GM10847 (cell line): ENCODE results near the gene ITPRIPL2.

Experiments used
- POLR2A ChIP-seq: IDR thresholded peaks from 2 replicates; pipeline ENCODE4 v1.6.1; 2011; ENCODE audit not compliant: insufficient read length; ENCODE audit errors: extremely low read depth

The ITPRIPL2 gene

DNA sequence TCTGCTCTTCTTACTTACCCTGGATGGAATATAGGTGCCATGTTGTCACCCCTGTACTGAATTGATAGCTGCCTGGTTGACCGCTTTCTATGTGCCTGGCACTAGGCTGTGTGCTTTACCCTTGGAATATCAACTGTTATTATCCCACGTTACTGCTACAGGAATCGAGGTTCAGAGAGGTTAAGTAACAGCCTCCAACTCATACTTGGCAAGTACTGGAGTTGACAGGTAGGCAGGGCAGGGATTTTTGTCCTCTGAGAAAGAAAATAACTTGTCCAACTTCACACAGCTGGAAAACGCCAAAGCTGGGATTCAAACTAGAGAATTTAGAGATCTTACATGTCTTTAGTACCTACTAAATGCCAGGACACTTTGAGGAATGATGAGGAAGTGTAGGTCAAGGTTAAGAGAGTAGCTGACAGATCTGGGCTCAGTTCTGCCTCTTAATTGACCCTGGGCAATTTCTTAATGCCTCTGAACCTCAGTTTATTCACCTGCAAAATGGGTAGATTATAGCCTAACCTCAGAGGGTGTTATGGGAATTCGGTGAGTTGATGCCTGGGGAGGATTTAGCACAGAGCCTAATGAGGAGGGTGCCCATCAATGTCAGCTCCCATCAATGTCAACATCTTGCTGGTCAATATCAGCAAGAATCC lies 25.8 kb downstream of the ITPRIPL2 start:
- no peak for TF ChIP-seq POLR2A

DNA sequence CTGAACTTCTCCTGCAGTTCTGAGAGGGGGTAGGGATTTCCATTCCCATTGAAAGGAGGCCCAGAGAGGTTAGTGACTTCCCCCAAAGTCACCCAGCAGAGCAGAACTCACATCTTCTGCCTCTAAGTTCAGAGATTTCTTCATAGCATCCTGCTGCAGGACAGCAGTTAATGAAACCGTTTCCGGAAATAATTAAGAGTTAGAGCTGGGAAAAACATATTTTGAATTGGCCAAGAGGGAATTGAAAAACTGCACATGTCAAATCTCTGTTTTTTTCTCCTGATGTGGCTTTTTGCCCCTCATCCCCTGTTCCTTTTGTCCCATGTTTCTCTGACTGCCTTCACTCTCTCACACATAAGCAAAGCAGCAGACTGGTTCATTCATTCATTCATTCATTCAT lies 26.6 kb downstream of the ITPRIPL2 start:
- TF ChIP-seq POLR2A, result no peak

DNA sequence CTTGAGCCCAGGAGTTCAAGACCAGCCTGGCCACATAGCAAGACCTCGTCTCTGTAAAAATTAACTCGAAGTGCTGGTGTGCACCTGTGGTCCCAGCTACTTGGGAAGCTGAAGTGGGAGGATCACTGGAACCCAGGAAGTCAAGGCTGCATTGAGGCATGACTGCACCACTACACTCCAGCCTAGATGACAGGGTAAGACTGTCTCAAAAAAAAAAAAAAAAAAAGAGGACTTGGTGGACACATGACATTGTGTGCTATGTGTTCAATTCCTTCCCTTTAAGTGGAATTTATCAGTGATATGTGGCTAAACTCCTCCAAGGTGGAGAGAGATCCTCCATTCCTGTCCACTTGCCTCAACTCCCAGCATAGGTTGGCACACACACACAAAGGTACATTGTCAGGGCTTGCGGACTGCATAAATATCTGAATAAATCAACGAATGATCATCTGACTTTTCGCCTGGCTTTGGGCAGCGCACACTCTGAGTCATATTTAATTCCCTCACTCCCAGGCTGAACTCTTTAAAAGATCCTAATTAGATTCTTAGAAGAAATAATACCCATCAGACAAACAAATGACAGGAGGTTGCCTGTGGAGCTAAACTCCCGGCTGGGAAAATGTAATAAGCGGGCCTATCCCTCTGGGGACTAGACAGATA lies 29.3 kb downstream of the ITPRIPL2 start:
- no peak for TF ChIP-seq POLR2A

DNA sequence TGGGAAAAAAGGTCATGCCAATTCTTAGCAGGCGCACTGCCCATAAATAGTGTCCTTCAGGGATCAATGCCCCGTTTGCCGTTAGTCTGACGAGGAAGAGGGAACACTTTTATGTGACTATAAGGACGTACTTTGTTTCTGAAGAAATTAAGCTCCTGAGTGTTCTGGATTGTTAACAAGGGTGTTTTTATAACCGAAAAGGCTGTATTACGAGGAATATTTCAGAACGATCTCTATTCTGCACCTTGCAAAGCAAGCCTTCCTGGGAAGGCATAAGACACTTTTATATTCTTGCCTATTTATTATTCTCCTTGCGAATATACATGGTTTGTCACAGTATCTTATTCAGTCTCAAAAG lies 29.8 kb downstream of the ITPRIPL2 start:
- no peak for TF ChIP-seq POLR2A

DNA sequence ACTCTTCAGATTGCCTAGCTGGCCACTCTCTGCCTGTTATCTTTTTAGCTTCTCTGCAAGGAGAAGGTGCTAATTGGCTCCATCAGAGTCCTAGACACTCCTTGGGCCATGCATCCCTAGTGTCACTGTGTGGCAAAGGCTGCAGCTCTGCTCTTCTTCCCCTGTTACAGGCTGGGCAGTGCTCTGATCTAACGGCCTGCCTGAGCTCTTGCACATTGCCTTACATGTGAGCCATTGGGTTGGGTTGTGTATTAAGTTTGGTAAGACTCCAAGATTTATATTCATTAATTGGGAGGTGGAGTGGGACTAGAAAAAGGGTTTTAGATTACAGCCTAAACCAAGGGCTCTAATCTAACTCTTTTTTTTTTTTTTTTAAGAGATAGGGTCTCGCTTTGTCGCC lies 31.2 kb downstream of the ITPRIPL2 start:
- TF ChIP-seq POLR2A, result no peak

DNA sequence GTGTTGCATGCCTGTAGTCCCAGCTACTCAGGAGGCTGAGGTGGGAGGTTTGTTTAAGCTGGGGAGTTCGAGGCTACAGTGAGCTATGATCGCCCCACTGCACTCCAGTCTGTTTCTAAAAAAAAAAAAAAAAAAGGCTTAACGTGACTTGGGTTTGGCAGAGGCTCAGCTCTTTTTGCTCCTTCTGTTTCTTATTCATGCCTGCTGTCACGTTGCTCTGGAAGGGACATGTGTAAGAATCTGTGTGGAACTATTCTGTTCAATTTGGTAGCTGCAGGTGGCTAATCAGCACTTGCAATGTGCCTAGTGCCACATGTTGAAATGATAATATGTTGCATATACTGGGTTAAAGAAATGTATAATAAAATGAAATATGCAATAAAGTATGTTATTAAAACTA lies 33.4 kb downstream of the ITPRIPL2 start:
- no peak for TF ChIP-seq POLR2A

DNA sequence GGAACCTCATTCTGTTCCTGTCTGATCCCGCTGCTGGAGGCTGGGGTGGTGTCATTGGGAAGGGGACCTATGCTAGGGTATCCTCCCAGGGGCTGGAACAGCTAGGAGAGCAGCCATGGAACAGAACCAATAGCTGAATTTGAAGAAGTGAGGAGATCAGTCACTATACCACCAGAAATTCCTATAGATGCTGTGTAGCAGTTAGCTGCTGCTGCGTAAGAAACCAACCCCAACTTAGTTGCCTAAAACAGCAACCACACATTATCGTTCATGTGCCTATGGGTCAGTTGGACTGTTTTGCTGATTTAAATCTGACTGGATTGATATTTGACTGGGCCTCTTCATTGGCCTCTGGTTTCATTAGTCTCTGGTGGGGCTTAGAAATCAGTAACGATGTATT lies 33.9 kb downstream of the ITPRIPL2 start:
- TF ChIP-seq POLR2A, result no peak

DNA sequence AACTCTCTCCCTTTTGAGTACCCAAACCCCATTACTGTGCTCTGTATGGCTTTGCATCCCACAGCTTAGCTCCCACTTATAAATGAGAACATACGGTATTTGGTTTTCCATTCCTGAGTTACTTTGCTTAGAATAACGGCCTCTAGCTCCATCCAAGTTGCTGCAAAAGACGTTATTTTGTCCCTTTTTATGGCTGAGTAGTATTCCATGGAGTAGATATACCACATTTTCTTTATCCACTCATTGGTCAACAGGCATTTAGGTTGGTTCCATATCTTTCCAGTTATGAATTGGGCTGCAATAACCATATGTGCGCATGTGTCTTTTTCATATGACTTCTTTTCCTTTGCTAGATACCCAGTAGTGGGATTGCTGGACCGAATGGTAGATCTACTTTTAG lies 34.4 kb downstream of the ITPRIPL2 start:
- TF ChIP-seq POLR2A, result no peak

DNA sequence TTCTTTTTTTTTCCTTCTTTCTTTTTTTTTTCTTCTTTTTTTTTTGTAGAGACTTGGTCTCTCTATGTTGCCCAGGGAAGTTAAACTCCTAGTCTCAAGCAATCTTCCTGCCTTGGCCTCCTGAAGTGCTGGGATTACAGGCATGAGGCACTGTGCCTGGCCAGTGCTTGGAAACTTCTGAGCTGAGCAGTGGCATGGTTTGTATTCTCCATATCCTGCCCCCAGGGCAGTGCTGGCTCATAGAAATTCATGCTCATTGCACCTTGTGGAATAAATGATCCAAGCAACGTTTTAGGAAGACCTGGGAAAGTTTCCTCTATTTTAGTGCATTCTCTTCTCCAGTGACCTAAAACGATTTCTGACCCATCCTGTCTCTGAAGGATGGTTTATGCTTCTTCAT lies 37.5 kb downstream of the ITPRIPL2 start:
- TF ChIP-seq POLR2A, result no peak

DNA sequence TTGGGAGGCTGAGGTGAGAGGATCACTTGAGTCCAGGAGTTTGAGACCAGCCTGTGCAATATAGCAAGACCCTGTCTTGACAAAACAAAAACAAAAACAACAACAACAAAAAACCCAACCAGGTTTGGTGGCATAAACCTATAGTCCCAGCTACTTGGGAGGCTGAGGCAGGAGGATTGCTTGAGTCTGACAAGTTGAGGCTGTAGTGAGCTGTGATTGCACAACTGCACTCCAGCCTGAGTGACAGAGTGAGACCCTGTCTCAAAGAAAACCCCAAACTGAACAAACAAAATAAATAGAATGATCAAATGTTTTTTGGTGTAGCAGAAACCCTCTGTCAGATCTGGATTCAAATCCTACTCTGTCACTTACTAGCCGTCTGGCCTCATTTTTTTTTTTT lies 38.3 kb downstream of the ITPRIPL2 start:
- TF ChIP-seq POLR2A, result no peak

DNA sequence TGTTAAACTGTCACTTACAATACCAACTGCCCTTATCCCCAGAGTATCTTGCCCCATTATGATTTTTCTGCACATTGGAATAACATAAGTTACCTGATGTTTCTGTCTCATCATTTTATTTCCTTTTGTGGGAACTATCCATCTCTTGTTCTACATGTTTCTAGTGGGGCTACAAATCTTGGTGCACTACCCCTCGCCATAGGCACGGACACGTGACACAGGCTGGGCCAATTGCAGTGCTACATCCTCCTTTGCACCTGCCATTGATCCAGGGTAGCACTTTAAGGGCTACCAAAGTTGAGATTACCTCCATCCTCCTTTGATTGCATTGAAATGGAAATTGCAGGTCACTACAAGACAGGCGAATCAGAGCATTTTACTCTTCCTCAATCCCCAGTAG lies 40.1 kb downstream of the ITPRIPL2 start:
- no peak for TF ChIP-seq POLR2A

DNA sequence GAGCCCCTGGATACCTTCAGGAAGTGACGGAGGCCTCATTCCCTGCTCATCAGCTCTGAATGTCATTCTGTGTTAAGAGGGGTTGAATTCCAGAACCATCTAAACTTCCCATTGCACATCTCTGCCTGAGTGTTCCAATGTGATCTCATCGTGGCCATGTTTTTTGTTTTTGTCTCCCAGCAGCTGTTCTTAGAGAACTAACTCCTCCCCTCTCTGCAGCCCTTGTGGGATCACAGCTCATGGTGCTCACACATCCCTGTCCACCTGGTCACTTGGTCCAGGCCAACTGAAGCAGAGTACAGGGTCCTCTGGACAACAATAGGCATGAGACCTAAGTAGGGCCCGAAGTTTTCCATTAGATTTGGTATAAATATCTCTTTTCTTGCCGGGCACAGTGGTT lies 48.3 kb downstream of the ITPRIPL2 start:
- no peak for TF ChIP-seq POLR2A

DNA sequence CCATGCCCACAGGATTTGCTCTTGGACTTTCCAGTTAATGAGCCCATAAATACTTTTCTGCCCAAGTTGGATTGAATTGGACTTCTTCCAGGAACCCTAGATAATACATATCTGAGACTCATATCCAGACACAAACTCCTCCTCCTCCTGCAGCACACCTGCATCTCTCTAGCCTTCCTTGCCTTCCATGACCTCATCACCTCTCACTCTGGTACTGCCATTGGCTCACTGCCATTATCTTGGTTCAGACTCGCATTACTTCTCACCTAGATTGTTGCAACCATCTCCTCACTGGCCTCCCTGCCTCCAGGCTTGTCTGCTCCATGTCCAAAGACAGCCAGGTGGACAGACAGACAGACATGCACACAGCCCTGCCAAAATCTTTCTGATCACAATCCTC lies 49.5 kb downstream of the ITPRIPL2 start:
- TF ChIP-seq POLR2A, result no peak

DNA sequence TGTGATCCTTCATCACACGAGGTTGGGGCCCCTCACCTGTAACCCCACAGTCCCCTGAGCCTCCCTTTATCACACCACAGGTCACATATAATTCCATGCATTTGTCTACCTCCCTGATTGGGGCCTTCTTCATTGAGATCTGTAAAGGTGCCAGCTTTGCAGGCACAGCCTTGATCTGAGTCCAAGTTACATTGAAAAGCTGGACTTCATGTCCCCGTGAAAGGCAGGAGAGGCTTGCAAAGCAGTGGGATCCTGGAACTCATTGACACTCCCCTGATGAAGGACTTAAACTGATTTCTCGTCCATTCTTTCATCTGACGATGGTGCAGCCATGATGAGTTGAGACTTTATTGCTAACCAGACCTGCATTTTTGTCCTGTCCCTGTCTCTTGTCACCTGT lies 50.5 kb downstream of the ITPRIPL2 start:
- no peak for TF ChIP-seq POLR2A

DNA sequence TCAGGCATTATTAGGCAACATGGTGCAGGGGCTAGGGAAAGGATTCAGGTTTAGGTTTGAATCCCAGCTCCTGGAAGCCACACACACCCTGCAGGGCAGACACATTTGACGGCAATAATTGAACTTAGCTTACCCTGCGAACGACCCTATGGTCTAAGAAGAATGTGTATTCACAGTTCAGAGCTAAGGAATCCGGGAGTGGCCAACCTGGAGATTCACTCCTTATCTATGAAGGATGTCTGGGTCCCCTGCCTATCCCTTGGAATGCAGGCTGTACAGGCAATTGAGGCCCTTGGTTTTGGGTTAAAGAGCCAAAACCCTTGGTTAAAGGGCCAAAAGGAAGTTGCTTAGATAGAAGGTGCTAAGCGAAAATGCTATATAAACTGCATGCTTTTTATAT lies 51.3 kb downstream of the ITPRIPL2 start:
- no peak for TF ChIP-seq POLR2A

DNA sequence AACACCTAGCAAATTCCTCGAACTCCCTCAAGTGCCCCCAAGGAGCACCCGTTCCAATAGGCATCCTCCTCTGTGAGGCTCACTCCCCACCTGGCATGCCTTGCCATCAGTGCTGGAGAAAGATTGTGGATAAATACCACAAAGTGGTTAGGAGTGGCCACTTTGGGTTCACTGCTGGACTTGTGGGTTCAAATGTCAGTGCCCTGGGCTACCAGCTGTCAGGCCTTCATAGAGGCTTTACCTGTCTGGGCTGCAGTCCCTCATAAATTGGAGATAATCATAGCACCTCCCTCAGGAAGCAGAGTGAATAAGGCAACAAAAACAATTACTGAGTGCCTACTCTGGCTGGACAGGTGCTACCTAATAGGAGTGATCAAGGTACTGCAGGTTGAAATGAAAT lies 52.7 kb downstream of the ITPRIPL2 start:
- no peak for TF ChIP-seq POLR2A

DNA sequence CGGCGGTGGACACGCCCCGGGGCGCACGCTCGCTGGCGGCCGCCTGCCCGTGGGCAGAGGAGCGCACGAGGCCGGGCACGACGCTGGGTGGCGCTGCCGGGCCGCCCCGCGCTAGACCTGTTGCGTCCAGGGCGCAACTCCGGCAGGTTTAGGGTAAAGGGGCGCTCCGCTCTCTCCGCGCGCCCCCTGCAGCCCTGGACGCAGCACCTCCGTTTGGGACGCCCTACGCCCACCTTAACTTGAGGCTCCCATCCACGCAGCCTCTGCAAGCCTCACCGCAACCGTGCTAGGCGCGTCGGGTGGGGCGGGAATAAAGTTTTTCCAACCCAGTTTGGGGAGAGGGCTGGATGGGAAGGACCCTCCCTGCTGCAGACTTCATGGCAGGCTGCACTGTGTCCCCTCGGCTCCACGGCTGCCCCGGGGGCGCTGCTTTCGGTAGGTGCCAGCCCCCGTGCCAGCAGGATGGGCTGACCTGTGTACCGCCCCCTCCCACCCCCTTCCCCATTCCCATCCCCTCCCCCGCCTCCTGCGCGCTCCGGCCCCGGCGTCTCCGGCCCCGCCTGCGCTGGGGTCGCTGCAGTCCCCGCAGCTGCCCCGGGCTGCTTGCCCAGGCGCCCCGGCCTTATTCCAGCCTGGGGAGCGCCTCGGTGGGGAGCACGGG lies 54.1 kb downstream of the ITPRIPL2 start, which contains the start of gene SYT17:
TSS of gene SYT17 (plus strand) at position 531 of the 661 bp plus-strand sequence. CDS start 407 bp downstream, outside the sequence.
- no peak for TF ChIP-seq POLR2A
